ENCODE results near the gene DRC7.

- TF ChIP-seq USF2 (CRISPR knock-in tag; IDR thresholded peaks at IDR 0.05) (no peak), RBM39 (optimal IDR thresholded peaks at IDR 0.05; ENCODE audit: low read depth, low read length) (no peak), POLR2A (conservative IDR thresholded peaks at IDR 0.05) (no peak; the same call in none of the 2 replicates), CHD1 (IDR thresholded peaks at IDR 0.05; ENCODE audit: low read length) (no peak), CTCF (IDR thresholded peaks at IDR 0.05 in 2 of 3, conservative IDR thresholded peaks at IDR 0.05 in 1 of 3; ENCODE audit: insufficient read depth in 2 of 3, low read depth in 1 of 3, low read length in 3 of 3) (no peak), PHF21A (IDR thresholded peaks at IDR 0.05; ENCODE audit: borderline replicate concordance, low read depth) (no peak), HDAC8 (tag; IDR thresholded peaks at IDR 0.05) (no peak)
These were observed 41.3 kb downstream of the DRC7 start, which contains the start of gene KATNB1 for GRCh38 chr16:57735755-57736418.
